PC-9 (cell line): ENCODE data around the gene SELENOF.

Experiments
- EZH2 ChIP-seq: fragments of 200-600 bp; sonication (generic); IDR thresholded peaks from 2 replicates; pipeline ENCODE4 v1.8.0; 2017; ENCODE audit warnings: antibody characterized with exemption, low read depth
- TF ChIP-seq, protein P1 (sequence below): fragments of 200-600 bp; sonication (generic); conservative IDR thresholded peaks from 2 replicates; pipeline ENCODE4 v1.6.1; 2017; ENCODE audit warnings: mixed run types, antibody characterized with exemption, mild to moderate bottlenecking, moderate library complexity

DNA sequence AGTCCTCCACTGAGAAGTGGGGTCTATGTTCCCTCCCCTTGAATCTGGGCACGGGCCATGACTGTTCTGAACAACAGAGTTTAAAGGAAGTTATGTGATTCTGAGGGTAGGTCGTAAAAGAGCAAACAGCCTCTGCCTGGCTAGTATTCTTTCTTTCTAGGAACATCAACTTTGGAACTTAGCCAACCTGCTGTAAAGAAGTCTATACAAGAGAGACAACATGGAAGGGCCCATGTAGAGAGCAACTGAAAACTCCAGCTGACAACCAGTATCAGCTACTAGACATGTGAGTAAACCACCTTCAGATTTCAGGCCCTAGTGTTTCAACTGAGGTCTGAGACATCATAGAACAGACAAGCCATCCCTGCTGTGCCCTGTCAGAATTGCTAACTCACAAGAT is 7.5 kb downstream of the SELENOF start:
- no peak for TF ChIP-seq EZH2
- TF ChIP-seq, protein P1, sequence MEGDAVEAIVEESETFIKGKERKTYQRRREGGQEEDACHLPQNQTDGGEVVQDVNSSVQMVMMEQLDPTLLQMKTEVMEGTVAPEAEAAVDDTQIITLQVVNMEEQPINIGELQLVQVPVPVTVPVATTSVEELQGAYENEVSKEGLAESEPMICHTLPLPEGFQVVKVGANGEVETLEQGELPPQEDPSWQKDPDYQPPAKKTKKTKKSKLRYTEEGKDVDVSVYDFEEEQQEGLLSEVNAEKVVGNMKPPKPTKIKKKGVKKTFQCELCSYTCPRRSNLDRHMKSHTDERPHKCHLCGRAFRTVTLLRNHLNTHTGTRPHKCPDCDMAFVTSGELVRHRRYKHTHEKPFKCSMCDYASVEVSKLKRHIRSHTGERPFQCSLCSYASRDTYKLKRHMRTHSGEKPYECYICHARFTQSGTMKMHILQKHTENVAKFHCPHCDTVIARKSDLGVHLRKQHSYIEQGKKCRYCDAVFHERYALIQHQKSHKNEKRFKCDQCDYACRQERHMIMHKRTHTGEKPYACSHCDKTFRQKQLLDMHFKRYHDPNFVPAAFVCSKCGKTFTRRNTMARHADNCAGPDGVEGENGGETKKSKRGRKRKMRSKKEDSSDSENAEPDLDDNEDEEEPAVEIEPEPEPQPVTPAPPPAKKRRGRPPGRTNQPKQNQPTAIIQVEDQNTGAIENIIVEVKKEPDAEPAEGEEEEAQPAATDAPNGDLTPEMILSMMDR, result no peak
